ENCODE measurements around the gene C14orf93. TPM values are rescaled to one million over a fixed set of nuclear protein-coding genes. Genes with fewer than 3 reads are reported as not detected.

Gene C14orf93
- total RNA-seq, 1 donor from 2014 or later = 9.9 TPM

DNA sequence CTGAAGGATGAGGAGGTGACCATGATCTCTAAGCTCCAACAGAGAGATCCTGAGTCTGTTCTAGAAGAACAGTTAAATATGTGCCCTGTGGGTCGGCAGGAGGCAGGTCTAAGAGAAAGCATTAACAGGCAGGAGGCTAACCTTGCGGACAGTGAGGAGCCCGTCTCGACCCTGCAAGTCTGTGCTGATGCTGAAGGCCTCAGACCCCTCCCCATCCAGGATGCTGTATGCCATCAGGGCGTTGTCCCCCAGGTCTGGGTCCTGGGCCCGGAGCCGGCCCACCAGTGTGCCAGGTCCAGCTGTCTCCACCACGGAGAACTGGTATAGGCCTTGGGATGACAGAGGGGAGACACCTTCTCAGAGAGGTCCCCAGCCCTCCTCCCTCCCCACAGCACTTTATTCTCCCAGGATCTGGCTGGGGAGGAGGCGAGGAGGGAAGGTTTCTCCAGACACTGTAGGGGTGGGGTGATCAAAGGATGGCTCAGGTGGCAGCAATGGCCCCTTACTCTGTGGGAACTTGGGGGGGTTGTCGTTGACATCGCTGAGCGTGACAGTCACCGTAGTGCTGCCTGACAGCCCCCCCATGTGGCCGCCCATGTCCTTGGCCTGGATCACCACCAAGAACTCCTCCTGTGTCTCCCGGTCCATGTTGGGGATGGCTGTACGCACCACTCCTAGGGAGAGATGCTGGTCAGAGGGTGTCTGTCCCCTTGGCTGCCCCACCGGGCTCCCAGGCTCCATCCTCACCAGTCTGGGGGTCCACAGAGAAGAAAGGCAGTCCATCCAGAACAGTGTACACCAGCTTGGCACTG is 44.3 kb upstream of the C14orf93 start:
- Histone ChIP-seq H3K4me3 (ENCODE audit: low read length in 3 of 3) (no peak overlapping the region), H3K4me1 (ENCODE audit: control insufficient read depth in 3 of 3, insufficient read depth in 3 of 3, low read length in 3 of 3) (peaks cover 10 to 20% (median 13%) of the 10 kb centered on the region in 3 donors), H3K36me3 (ENCODE audit: control insufficient read depth in 3 of 3, insufficient read depth in 3 of 3, low read length in 3 of 3) (peaks cover 7% of the 10 kb centered on the region in 3 donors), H3K9me3 (ENCODE audit: control insufficient read depth in 3 of 3, low read length in 3 of 3) (no peaks in the 10 kb centered on the region), H3K27ac (ENCODE audit: low read depth, low read length) (no peak overlapping the region), H3K9ac (ENCODE audit: low read depth in 1 of 3, low read length in 3 of 3) (no peak overlapping the region), H3K27me3 (ENCODE audit: control insufficient read depth in 3 of 3, insufficient read depth in 3 of 3, low read length in 3 of 3) (no peaks in the 10 kb centered on the region)

- H3K27ac ChIP-seq (ENCODE audit: low read depth, low read length) = no peak overlapping the region
- no peaks in the 10 kb centered on the region for H3K36me3 ChIP-seq (ENCODE audit: control insufficient read depth in 3 of 3, insufficient read depth in 3 of 3, low read length in 3 of 3)
- H3K4me3 ChIP-seq (ENCODE audit: low read length in 3 of 3) = no peak overlapping the region
- no peak overlapping the region for H3K9ac ChIP-seq (ENCODE audit: low read depth in 1 of 3, low read length in 3 of 3)
- no peaks in the 10 kb centered on the region for H3K27me3 ChIP-seq (ENCODE audit: control insufficient read depth in 3 of 3, insufficient read depth in 3 of 3, low read length in 3 of 3)
- H3K9me3 ChIP-seq (ENCODE audit: control insufficient read depth in 3 of 3, low read length in 3 of 3) = no peaks in the 10 kb centered on the region
- peaks cover 10 to 20% (median 13%) of the 10 kb centered on the region in 3 donors for H3K4me1 ChIP-seq (ENCODE audit: control insufficient read depth in 3 of 3, insufficient read depth in 3 of 3, low read length in 3 of 3)
These were observed 43.5 kb upstream of the C14orf93 start for GRCh38 chr14:23053426-23053825.

- Histone ChIP-seq H3K27me3 (ENCODE audit: control insufficient read depth in 3 of 3, insufficient read depth in 3 of 3, low read length in 3 of 3) (no peaks in the 10 kb centered on the region), H3K27ac (ENCODE audit: low read depth, low read length) (no peak overlapping the region), H3K4me1 (ENCODE audit: control insufficient read depth in 3 of 3, insufficient read depth in 3 of 3, low read length in 3 of 3) (peaks cover 8 to 17% (median 10%) of the 10 kb centered on the region in 3 donors), H3K9ac (ENCODE audit: low read depth in 1 of 3, low read length in 3 of 3) (peak overlapping the region in 1 of 3 donors; percentile 33), H3K36me3 (ENCODE audit: control insufficient read depth in 3 of 3, insufficient read depth in 3 of 3, low read length in 3 of 3) (no peaks in the 10 kb centered on the region), H3K4me3 (ENCODE audit: low read length in 3 of 3) (no peak overlapping the region), H3K9me3 (ENCODE audit: control insufficient read depth in 3 of 3, low read length in 3 of 3) (no peaks in the 10 kb centered on the region)
These were observed 42.7 kb upstream of the C14orf93 start for GRCh38 chr14:23052671-23053070.

DNA sequence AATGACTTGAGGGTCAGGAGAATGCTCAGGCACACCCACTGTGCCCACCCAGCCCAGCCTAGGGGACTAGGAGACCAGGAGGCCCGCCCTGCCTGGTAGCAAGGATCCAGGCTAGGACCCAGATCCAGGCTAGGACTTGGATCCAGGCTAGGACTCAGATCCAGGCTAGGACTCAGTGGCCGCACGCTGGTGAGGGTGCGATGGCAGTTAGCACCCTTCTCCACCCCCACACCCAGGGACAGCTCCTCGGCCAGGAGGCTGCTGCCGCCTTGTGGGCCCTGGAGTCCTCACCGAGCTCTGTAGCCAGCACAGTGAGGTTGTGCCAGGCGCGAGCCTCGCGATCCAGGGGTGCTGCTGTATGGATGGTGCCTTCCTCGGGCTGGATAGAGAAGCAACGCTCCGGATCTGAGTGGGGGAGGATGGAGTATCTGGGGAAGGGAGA is 42.3 kb upstream of the C14orf93 start:
- H3K36me3 ChIP-seq (ENCODE audit: control insufficient read depth in 3 of 3, insufficient read depth in 3 of 3, low read length in 3 of 3) = no peaks in the 10 kb centered on the region
- peaks cover 8 to 15% (median 10%) of the 10 kb centered on the region in 3 donors for H3K4me1 ChIP-seq (ENCODE audit: control insufficient read depth in 3 of 3, insufficient read depth in 3 of 3, low read length in 3 of 3)
- no peak overlapping the region for H3K27ac ChIP-seq (ENCODE audit: low read depth, low read length)
- H3K27me3 ChIP-seq (ENCODE audit: control insufficient read depth in 3 of 3, insufficient read depth in 3 of 3, low read length in 3 of 3) = no peaks in the 10 kb centered on the region
- no peak overlapping the region for H3K4me3 ChIP-seq (ENCODE audit: low read length in 3 of 3)
- H3K9ac ChIP-seq (ENCODE audit: low read depth in 1 of 3, low read length in 3 of 3) = peak overlapping the region in 1 of 3 donors; percentile 33
- H3K9me3 ChIP-seq (ENCODE audit: control insufficient read depth in 3 of 3, low read length in 3 of 3) = no peaks in the 10 kb centered on the region

DNA sequence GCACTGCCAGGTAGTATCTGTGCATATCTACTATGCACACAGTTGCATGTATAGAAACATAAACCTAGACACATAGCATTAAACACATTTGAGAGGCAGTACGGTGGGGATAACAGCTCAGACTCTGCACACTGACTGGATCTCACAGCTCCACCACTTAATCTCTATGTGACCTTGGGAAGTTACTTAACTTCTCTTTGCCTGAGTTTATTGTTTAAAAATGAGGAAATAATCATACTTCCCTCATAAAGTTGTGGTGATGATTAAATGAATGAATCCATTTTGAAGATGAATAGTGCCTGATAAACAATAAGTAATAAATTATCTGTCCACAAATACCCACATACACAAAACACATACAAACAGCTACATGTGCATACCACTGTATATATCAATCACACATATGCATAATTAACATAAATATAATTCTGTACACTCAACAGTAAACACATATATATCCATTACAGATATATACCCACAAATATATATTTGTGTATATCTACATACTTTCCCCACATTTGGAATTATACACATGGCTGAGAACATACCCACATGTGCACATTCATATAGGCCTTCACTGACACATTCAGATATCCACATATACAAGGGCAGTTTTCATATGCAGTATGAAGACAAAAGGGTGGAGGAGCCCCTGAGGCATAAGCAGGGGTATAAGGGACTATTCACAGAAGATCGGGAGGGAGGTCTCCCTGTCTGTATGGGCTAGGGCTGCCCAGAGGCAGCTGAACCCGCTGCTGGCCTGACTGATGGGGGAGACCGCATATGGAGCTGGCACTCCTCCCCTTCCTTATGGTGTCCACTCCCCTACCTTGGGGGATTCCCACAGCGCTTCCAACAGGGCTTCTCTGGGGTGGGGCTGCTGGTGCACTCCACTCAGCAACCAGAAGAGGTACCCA is 41.5 kb upstream of the C14orf93 start:
- Histone ChIP-seq H3K9ac (ENCODE audit: low read depth in 1 of 3, low read length in 3 of 3) (no peak overlapping the region), H3K4me3 (ENCODE audit: low read length in 3 of 3) (no peak overlapping the region), H3K4me1 (ENCODE audit: control insufficient read depth in 3 of 3, insufficient read depth in 3 of 3, low read length in 3 of 3) (peaks cover 2 to 9% (median 3%) of the 10 kb centered on the region in 3 donors), H3K36me3 (ENCODE audit: control insufficient read depth in 3 of 3, insufficient read depth in 3 of 3, low read length in 3 of 3) (no peaks in the 10 kb centered on the region), H3K27ac (ENCODE audit: low read depth, low read length) (no peak overlapping the region), H3K9me3 (ENCODE audit: control insufficient read depth in 3 of 3, low read length in 3 of 3) (no peaks in the 10 kb centered on the region), H3K27me3 (ENCODE audit: control insufficient read depth in 3 of 3, insufficient read depth in 3 of 3, low read length in 3 of 3) (no peaks in the 10 kb centered on the region)

DNA sequence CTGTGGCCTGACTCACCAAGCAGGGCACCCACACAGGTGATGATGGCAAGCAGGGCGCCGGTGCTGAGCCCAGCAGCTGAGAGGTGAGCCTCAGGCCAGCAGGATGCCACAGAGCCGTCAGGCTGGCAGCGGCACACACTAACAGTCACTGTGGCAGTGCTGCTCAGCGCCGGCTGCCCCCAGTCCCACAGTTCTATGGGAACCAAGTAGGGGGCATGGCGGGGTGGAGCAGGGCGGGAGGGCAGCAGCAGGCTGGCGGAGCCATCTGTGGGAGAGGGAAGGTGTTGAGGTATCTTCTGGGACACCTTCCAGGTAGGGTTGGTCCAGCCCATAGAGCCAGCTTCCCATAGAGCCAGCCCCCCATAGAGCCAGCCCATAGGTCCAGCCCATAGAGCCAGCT is 39.1 kb upstream of the C14orf93 start:
- no peak overlapping the region for H3K27ac ChIP-seq (ENCODE audit: low read depth, low read length)
- H3K27me3 ChIP-seq (ENCODE audit: control insufficient read depth in 3 of 3, insufficient read depth in 3 of 3, low read length in 3 of 3) = no peaks in the 10 kb centered on the region
- H3K4me3 ChIP-seq (ENCODE audit: low read length in 3 of 3) = no peak overlapping the region

DNA sequence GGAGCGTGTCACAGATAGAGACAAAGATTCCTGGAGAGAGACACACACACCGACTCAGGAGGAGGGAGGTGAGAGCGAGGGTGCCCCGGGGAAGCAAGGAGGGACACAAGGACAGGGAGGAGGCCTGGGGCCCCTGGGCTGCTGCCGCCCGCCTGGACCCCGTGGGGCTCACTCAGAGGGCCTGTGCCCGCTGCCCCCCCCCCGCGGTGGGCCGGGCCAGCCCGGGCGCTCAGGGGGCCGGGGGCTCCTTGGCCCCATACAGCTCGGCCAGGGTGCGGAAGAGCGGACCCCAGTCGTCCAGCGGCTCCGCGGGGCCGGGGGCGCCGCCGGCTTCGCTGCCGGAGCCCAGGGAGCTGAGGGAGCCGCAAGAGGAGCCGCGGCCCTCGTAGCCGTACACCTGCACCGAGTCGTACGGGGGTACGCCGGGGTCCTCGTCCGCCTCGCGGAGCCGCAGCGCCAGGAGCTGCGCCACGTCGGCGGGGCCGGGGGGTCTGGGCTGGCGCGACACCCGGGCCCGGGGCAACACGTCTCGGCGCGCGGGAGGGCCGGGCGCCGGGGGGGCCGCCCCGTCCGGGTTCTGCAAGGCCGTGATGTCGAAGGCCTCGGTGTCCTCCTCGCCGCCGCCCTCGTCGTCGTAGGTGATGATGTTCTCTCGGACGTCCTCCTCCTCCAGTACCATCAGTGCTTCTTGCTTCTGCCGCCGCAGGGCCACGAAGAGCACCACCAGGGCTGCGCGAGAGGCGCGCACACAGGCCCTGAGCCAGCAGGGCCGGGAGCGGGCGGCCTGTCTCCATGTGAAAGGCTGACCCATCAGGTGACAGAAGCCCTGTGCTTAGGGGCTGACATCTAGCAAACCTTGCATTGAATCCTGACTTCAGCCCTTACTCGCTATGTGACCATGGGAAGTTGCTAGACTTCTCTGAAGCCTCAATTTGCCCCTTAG is 38.1 kb upstream of the C14orf93 start:
- H3K27me3 ChIP-seq (ENCODE audit: control insufficient read depth in 3 of 3, insufficient read depth in 3 of 3, low read length in 3 of 3) = no peaks in the 10 kb centered on the region
- no peak overlapping the region for H3K27ac ChIP-seq (ENCODE audit: low read depth, low read length)
- no peak overlapping the region for H3K4me3 ChIP-seq (ENCODE audit: low read length in 3 of 3)
- no peaks in the 10 kb centered on the region for H3K9me3 ChIP-seq (ENCODE audit: control insufficient read depth in 3 of 3, low read length in 3 of 3)
- peaks cover 0 to 9% (median 3%) of the 10 kb centered on the region in 3 donors for H3K4me1 ChIP-seq (ENCODE audit: control insufficient read depth in 3 of 3, insufficient read depth in 3 of 3, low read length in 3 of 3)
- H3K36me3 ChIP-seq (ENCODE audit: control insufficient read depth in 3 of 3, insufficient read depth in 3 of 3, low read length in 3 of 3) = no peaks in the 10 kb centered on the region
- H3K9ac ChIP-seq (ENCODE audit: low read depth in 1 of 3, low read length in 3 of 3) = no peak overlapping the region

More for the DNA sequence above, 39.1 kb upstream of the C14orf93 start:
- Histone ChIP-seq H3K36me3 (ENCODE audit: control insufficient read depth in 3 of 3, insufficient read depth in 3 of 3, low read length in 3 of 3) (no peaks in the 10 kb centered on the region), H3K9ac (ENCODE audit: low read depth in 1 of 3, low read length in 3 of 3) (no peak overlapping the region), H3K9me3 (ENCODE audit: control insufficient read depth in 3 of 3, low read length in 3 of 3) (no peaks in the 10 kb centered on the region), H3K4me1 (ENCODE audit: control insufficient read depth in 3 of 3, insufficient read depth in 3 of 3, low read length in 3 of 3) (peaks cover 0 to 9% (median 3%) of the 10 kb centered on the region in 3 donors)

DNA sequence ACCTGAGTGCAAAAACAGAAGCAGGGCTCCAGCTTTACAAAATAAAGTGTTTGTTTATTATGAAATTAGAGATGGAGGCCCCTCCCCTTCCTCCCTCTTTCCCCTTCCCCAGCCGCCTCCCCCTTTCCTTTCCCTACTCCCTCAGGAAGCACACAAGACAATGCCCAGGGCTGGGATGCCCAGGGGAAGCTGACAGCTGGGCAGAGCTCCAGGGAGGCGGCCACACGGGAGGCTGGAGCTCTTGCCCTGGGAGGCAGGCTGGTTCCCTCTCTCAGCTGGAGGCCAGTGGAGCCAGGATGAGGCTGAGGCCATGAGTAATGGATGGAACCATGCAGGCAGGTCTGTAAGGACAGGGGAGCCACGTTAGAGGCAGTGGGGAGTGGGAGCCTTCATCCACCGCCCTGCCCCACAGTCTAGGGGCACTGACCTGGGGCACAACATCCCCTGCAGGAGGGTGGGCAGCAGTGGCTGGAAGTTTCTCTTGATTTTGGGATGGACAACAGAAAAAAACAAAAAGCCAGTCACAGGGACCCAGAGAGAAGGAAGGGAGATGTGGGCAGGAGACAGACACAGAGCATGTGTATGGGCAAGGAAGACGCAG is 37.2 kb upstream of the C14orf93 start:
- Histone ChIP-seq H3K27me3 (ENCODE audit: control insufficient read depth in 3 of 3, insufficient read depth in 3 of 3, low read length in 3 of 3) (no peaks in the 10 kb centered on the region), H3K36me3 (ENCODE audit: control insufficient read depth in 3 of 3, insufficient read depth in 3 of 3, low read length in 3 of 3) (no peaks in the 10 kb centered on the region), H3K4me3 (ENCODE audit: low read length in 3 of 3) (no peak overlapping the region), H3K27ac (ENCODE audit: low read depth, low read length) (no peak overlapping the region), H3K9ac (ENCODE audit: low read depth in 1 of 3, low read length in 3 of 3) (no peak overlapping the region), H3K4me1 (ENCODE audit: control insufficient read depth in 3 of 3, insufficient read depth in 3 of 3, low read length in 3 of 3) (peaks cover 0 to 9% (median 3%) of the 10 kb centered on the region in 3 donors), H3K9me3 (ENCODE audit: control insufficient read depth in 3 of 3, low read length in 3 of 3) (no peaks in the 10 kb centered on the region)
